Measurements from ENCODE around the gene UBQLN4. TPM values are rescaled to one million over a fixed set of nuclear protein-coding genes. Genes with fewer than 3 reads are reported as not detected.

Gene UBQLN4
- total RNA-seq, 1 experiment from 2014 or later, result 58.4 TPM

GRCh38 chr1:156090138-156090839, 36.7 kb upstream of the UBQLN4 start:
- no peaks in the 10 kb centered on the region for H3K27me3 ChIP-seq (ENCODE audit: insufficient read depth, low read depth)
- no peak overlapping the region for H3K4me3 ChIP-seq
- no peaks in the 10 kb centered on the region for H4K20me1 ChIP-seq (ENCODE audit: insufficient read depth)
- H3K4me2 ChIP-seq, result 0 out of 2 replicates have a peak overlapping the region, but pooled peaks have one; percentile 7
- no peaks in the 10 kb centered on the region for H3K79me2 ChIP-seq (ENCODE audit: low read depth)
- no TSS peak for BruUV-seq (replicated peaks)
- no peaks in the 10 kb centered on the region for H3K9me2 ChIP-seq (ENCODE audit: insufficient read depth)
- CTCF ChIA-PET, result interaction anchor here (0.6 to 1.1 kb wide), 2 partner anchors 32 to 123 kb away, joined by 3 to 6 read pairs; no protein-coding TSS in a partner anchor
- intact Hi-C loops (cut with micrococcal nuclease; ENCODE audit: unreplicated experiment), result loop anchor here (1.0 to 10.0 kb wide), 4 partner anchors 40 to 357 kb away; no protein-coding TSS in a partner anchor
- H2AFZ ChIP-seq, result no peak overlapping the region
- no peaks in the 10 kb centered on the region for H3K36me3 ChIP-seq (ENCODE audit: low read depth)
- POLR2A ChIA-PET (ENCODE audit: unreplicated experiment), result no interaction called here
- no peak overlapping the region for H3K27ac ChIP-seq
- no peak for DNase-seq
- no peak for TF ChIP-seq CTCF (conservative IDR thresholded peaks at IDR 0.05)
- no peak for TF ChIP-seq EZH2 (IDR thresholded peaks at IDR 0.05; ENCODE audit: low read depth)
- no peaks in the 10 kb centered on the region for H3K9me3 ChIP-seq (ENCODE audit: insufficient read depth, low read depth)
- H3F3A ChIP-seq (ENCODE audit: insufficient read depth, low read depth), result peaks cover 10% of the 10 kb centered on the region; the same call in 1 of the 2 replicates
- peaks cover 26% of the 10 kb centered on the region for H3K4me1 ChIP-seq (replicated peaks; ENCODE audit: insufficient read depth)

GRCh38 chr1:156089704-156090103, 36.1 kb upstream of the UBQLN4 start:
- POLR2A ChIA-PET (ENCODE audit: unreplicated experiment), result no interaction called here
- Histone ChIP-seq H4K20me1 (ENCODE audit: insufficient read depth) (no peaks in the 10 kb centered on the region), H3K4me1 (replicated peaks; ENCODE audit: insufficient read depth) (peaks cover 23% of the 10 kb centered on the region), H3K9me3 (ENCODE audit: insufficient read depth, low read depth) (no peaks in the 10 kb centered on the region), H3F3A (ENCODE audit: insufficient read depth, low read depth) (peaks cover 11% of the 10 kb centered on the region; the same call in 1 of the 2 replicates), H3K36me3 (ENCODE audit: low read depth) (no peaks in the 10 kb centered on the region), H3K4me3 (no peak overlapping the region), H3K27ac (no peak overlapping the region), H3K79me2 (ENCODE audit: low read depth) (no peaks in the 10 kb centered on the region), H3K4me2 (no peak overlapping the region), H3K27me3 (ENCODE audit: insufficient read depth, low read depth) (no peaks in the 10 kb centered on the region), H3K9me2 (ENCODE audit: insufficient read depth) (no peaks in the 10 kb centered on the region), H2AFZ (no peak overlapping the region)
- intact Hi-C loops (cut with micrococcal nuclease; ENCODE audit: unreplicated experiment), result loop anchor here (1.0 to 10.0 kb wide), 4 partner anchors 41 to 358 kb away; no protein-coding TSS in a partner anchor
- BruUV-seq (replicated peaks), result no TSS peak
- no peak for TF ChIP-seq EZH2 (IDR thresholded peaks at IDR 0.05; ENCODE audit: low read depth)
- TF ChIP-seq CTCF (conservative IDR thresholded peaks at IDR 0.05), result no peak
- CTCF ChIA-PET, result interaction anchor here (0.6 to 1.1 kb wide), 2 partner anchors 33 to 56 kb away, joined by 3 to 4 read pairs; no protein-coding TSS in a partner anchor
- DNase-seq, result no peak

- no TSS peak for BruUV-seq (replicated peaks)
- H3K27me3 ChIP-seq (ENCODE audit: insufficient read depth, low read depth), result no peaks in the 10 kb centered on the region
- no peaks in the 10 kb centered on the region for H4K20me1 ChIP-seq (ENCODE audit: insufficient read depth)
- POLR2A ChIA-PET (ENCODE audit: unreplicated experiment), result no interaction called here
- no peak overlapping the region for H3K27ac ChIP-seq
- no peaks in the 10 kb centered on the region for H3K9me3 ChIP-seq (ENCODE audit: insufficient read depth, low read depth)
- CTCF ChIA-PET, result no interaction called here
- H3F3A ChIP-seq (ENCODE audit: insufficient read depth, low read depth), result peaks cover 21% of the 10 kb centered on the region; the same call in 1 of the 2 replicates
- DNase-seq, result peak; percentile 50 to 61
- H3K4me1 ChIP-seq (replicated peaks; ENCODE audit: insufficient read depth), result peaks cover 28% of the 10 kb centered on the region
- H3K9me2 ChIP-seq (ENCODE audit: insufficient read depth), result no peaks in the 10 kb centered on the region
- no peak overlapping the region for H2AFZ ChIP-seq
- H3K4me2 ChIP-seq, result peak overlapping the region; percentile 25; the same call in 1 of the 2 replicates
- TF ChIP-seq CTCF (conservative IDR thresholded peaks at IDR 0.05) (0 out of 2 replicates have a peak, but pooled peaks have one; percentile 21), EZH2 (IDR thresholded peaks at IDR 0.05; ENCODE audit: low read depth) (no peak)
- H3K36me3 ChIP-seq (ENCODE audit: low read depth), result no peaks in the 10 kb centered on the region
- H3K79me2 ChIP-seq (ENCODE audit: low read depth), result no peaks in the 10 kb centered on the region
- H3K4me3 ChIP-seq, result no peak overlapping the region
- intact Hi-C loops (cut with micrococcal nuclease; ENCODE audit: unreplicated experiment), result no loop called here
Observed at GRCh38 chr1:156086256-156086662, 32.7 kb upstream of the UBQLN4 start.
